DMS 273 (cell line): ENCODE data around the gene SLC41A3.

Experiments
- DNase-seq: peaks from one replicate; lab custom pipeline; 2025; ENCODE audit not compliant: unreplicated experiment; lab: John Stamatoyannopoulos, UW

SLC41A3 gene

GRCh38 chr3:126121074-126121473 lies 37.1 kb upstream of the SLC41A3 start:
- DNase-seq: no peak

- no peak for DNase-seq
Measured at GRCh38 chr3:126119976-126120375, 36.1 kb upstream of the SLC41A3 start.

- DNase-seq: no peak
Measured at GRCh38 chr3:126119008-126119675, 35.2 kb upstream of the SLC41A3 start.

GRCh38 chr3:126118591-126118990 lies 34.7 kb upstream of the SLC41A3 start:
- DNase-seq: no peak

GRCh38 chr3:126117786-126118185 lies 33.9 kb upstream of the SLC41A3 start:
- DNase-seq: no peak

GRCh38 chr3:126117212-126117611 lies 33.3 kb upstream of the SLC41A3 start:
- DNase-seq: no peak

GRCh38 chr3:126116526-126116925 lies 32.6 kb upstream of the SLC41A3 start:
- no peak for DNase-seq

GRCh38 chr3:126114443-126115386 lies 30.8 kb upstream of the SLC41A3 start:
- DNase-seq: no peak

GRCh38 chr3:126113733-126114442 lies 30.0 kb upstream of the SLC41A3 start:
- peak; percentile 64 for DNase-seq

- DNase-seq: no peak
Measured at GRCh38 chr3:126113238-126113555, 29.3 kb upstream of the SLC41A3 start.

GRCh38 chr3:126112531-126113237 lies 28.8 kb upstream of the SLC41A3 start:
- no peak for DNase-seq

GRCh38 chr3:126111566-126112475 lies 27.9 kb upstream of the SLC41A3 start:
- no peak for DNase-seq

GRCh38 chr3:126111126-126111551 lies 27.2 kb upstream of the SLC41A3 start:
- DNase-seq: no peak

GRCh38 chr3:126110431-126111125 lies 26.7 kb upstream of the SLC41A3 start:
- DNase-seq: no peak

- no peak for DNase-seq
Measured at GRCh38 chr3:126109880-126110235, 25.9 kb upstream of the SLC41A3 start.

- DNase-seq: no peak
Measured at GRCh38 chr3:126109146-126109879, 25.4 kb upstream of the SLC41A3 start.

- DNase-seq: no peak
Measured at GRCh38 chr3:126108676-126109050, 24.7 kb upstream of the SLC41A3 start.

- DNase-seq: no peak
Measured at GRCh38 chr3:126107957-126108675, 24.2 kb upstream of the SLC41A3 start.
